Mammary epithelial cell (primary cell): ENCODE results near the gene HDAC9.

ENCODE experiments used
- EZH2 ChIP-seq: IDR thresholded peaks from 2 replicates; pipeline ENCODE4 v1.6.1; 2012; ENCODE audit warnings: low read length, inconsistent platforms, borderline replicate concordance
- TF ChIP-seq, protein P1 (sequence below), 2 donors: IDR thresholded peaks in 1 of 2; conservative IDR thresholded peaks in 1 of 2; 2 replicates each; pipeline ENCODE4 v1.5.1; 2011 to 2012; ENCODE audit warnings: inconsistent platforms in 2 of 2, low read length in 2 of 2, mild to moderate bottlenecking in 2 of 2, control low read depth in 1 of 2, low read depth in 1 of 2; ENCODE audit not compliant: insufficient read depth in 1 of 2; ENCODE audit errors: extremely low read depth in 1 of 2

DNA sequence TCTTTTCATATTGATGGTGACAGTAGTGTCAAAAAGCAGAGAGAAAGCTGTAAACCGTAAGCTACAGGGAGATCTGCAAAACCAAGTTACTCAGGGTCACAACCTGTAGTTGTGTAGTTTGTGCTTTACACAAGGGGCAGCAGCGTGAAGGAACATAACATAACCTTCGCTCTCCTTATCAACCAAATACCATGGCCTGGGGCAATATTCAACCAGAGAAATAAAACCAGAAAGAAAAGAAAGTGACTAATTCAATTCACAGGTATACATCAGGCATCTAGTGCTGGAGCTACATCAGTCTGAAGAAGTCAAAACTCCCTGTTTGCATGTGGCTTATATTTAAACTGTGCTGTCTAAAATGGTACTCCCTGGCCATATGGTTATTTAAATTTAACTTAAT is 397.6 kb downstream of the HDAC9 start:
- TF ChIP-seq, protein P1, sequence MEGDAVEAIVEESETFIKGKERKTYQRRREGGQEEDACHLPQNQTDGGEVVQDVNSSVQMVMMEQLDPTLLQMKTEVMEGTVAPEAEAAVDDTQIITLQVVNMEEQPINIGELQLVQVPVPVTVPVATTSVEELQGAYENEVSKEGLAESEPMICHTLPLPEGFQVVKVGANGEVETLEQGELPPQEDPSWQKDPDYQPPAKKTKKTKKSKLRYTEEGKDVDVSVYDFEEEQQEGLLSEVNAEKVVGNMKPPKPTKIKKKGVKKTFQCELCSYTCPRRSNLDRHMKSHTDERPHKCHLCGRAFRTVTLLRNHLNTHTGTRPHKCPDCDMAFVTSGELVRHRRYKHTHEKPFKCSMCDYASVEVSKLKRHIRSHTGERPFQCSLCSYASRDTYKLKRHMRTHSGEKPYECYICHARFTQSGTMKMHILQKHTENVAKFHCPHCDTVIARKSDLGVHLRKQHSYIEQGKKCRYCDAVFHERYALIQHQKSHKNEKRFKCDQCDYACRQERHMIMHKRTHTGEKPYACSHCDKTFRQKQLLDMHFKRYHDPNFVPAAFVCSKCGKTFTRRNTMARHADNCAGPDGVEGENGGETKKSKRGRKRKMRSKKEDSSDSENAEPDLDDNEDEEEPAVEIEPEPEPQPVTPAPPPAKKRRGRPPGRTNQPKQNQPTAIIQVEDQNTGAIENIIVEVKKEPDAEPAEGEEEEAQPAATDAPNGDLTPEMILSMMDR (conservative IDR thresholded peaks at IDR 0.05 in 1 of 2, IDR thresholded peaks at IDR 0.05 in 1 of 2; ENCODE audit: extremely low read depth in 1 of 2, insufficient read depth in 1 of 2, low read depth in 1 of 2, low read length in 2 of 2): no peak
- no peak for TF ChIP-seq EZH2
